CD4-positive, alpha-beta T cell (primary cell): ENCODE measurements around the gene RAB40A. TPM values are rescaled to one million over a fixed set of nuclear protein-coding genes. Genes with fewer than 3 reads are reported as not detected.

Experiments
- ATAC-seq: fragments of 200-7000 bp; cut with Tn5 transposase; one replicate; pipeline ENCODE4 v1.10.0; 2022; ENCODE audit warnings: mild to moderate bottlenecking; ENCODE audit not compliant: poor library complexity
- CTCF ChIA-PET: fragments of 350-600 bp; sonication (Branson Sonifier 250); formaldehyde crosslinking; loops from one replicate; lab custom pipeline; 2021; ENCODE audit warnings: antibody characterized with exemption, inconsistent platforms; lab: Charles Lee
- POLR2A ChIA-PET: fragments of 350-600 bp; sonication (Branson Sonifier 250); formaldehyde crosslinking; loops from one replicate; lab custom pipeline; 2021; ENCODE audit warnings: antibody characterized with exemption, inconsistent platforms; lab: Charles Lee
- DNase-seq, 14 experiments: peaks; one replicate each; pipeline ENCODE4 v3.0.0-alpha.2; 2013 to 2020; ENCODE audit warnings: mixed read lengths in 2 of 14
- H3K27ac ChIP-seq, 2 donors: one replicate each; pipeline versions ENCODE4 v1.5.1 to v1.7.0; 2013; ENCODE audit warnings: low read length in 2 of 2, low read depth in 1 of 2, mild to moderate bottlenecking in 1 of 2
- H3K27me3 ChIP-seq, 2 experiments: 1 replicate in 1 of 2; 2 replicates in 1 of 2; pipeline versions ENCODE4 v1.6.1 to v1.7.0; 2013; ENCODE audit warnings: low read length in 2 of 2, control low read depth in 1 of 2, mild to moderate bottlenecking in 1 of 2, moderate library complexity in 1 of 2; ENCODE audit not compliant: insufficient read depth in 2 of 2, control insufficient read depth in 1 of 2
- H3K36me3 ChIP-seq: one replicate; pipeline ENCODE4 v1.6.1; 2013; ENCODE audit warnings: low read length, control low read depth; ENCODE audit not compliant: insufficient read depth
- H3K4me1 ChIP-seq: one replicate; pipeline ENCODE4 v1.6.1; 2013; ENCODE audit warnings: low read length, control low read depth; ENCODE audit not compliant: insufficient read depth
- H3K4me3 ChIP-seq: one replicate; pipeline ENCODE4 v1.5.1; 2013; ENCODE audit warnings: mild to moderate bottlenecking, low read length, moderate library complexity
- H3K9me3 ChIP-seq, 2 experiments: 1 replicate in 1 of 2; 2 replicates in 1 of 2; pipeline versions ENCODE4 v1.6.1 to v1.7.0; 2013; ENCODE audit warnings: low read length in 2 of 2, mild to moderate bottlenecking in 2 of 2, control low read depth in 1 of 2, moderate library complexity in 1 of 2; ENCODE audit not compliant: control insufficient read depth in 1 of 2, insufficient read depth in 1 of 2
- H3K27ac Mint-ChIP-seq: one replicate; pipeline ENCODE4 v1.8.0; 2020; ENCODE audit warnings: mixed read lengths
- H3K27me3 Mint-ChIP-seq: one replicate; pipeline ENCODE4 v1.8.0; 2021; ENCODE audit warnings: mixed read lengths
- H3K36me3 Mint-ChIP-seq: one replicate; pipeline ENCODE4 v1.8.0; 2021; ENCODE audit warnings: low read depth, mixed read lengths
- H3K4me1 Mint-ChIP-seq: one replicate; pipeline ENCODE4 v1.8.0; 2021; ENCODE audit warnings: low read depth, mixed read lengths
- H3K4me3 Mint-ChIP-seq: one replicate; pipeline ENCODE4 v1.8.0; 2020; ENCODE audit warnings: mild to moderate bottlenecking, mixed read lengths
- H3K9me3 Mint-ChIP-seq: one replicate; pipeline ENCODE4 v1.8.0; 2020; ENCODE audit warnings: mixed read lengths
- intact Hi-C, 2 experiments: fragments of 100-400 bp; cut with DNase I in 1 of 2; cut with micrococcal nuclease in 1 of 2; formaldehyde crosslinking; loops; one replicate each; pipeline versions ENCODE4 v1.15.1 to v1.9.0; 2023 to 2025; cut with DNase I, micrococcal nuclease
- total RNA-seq, 174 experiments: library from RNA in 2 of 174; stranded (reverse) in 2 of 174; gene quantifications; one replicate each; pipeline ENCODE4 v1.2.3 and lab custom pipeline; 2021 to 2026
- TF ChIP-seq, protein P1 (sequence below): fragments of 200-600 bp; IDR thresholded peaks from one replicate; pipeline ENCODE4 v1.8.0; 2022; ENCODE audit warnings: antibody characterized with exemption, mild to moderate bottlenecking

The RAB40A gene
- total RNA-seq, 2 experiments from 2014 or later: 0.16 TPM; not detected in 1

DNA sequence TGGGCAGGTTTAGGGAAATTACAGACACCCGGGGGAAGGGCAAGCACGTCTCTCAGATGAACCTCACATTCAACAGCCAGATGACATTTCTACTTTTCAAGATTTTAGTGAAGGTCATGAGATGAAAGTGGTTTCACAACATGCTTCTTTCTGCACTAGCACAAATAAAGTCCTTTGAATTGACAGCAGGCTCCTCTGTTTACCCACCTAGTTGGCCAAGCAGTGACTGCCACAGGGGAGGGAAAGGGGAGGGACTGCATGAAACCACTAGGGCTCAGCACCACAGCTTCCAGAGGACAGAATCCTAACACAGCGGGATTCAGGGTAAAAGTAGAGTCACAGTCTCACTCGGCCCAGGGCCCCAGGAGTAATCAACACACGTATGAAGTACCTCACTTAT, 6.2 kb downstream of the RAB40A start:
- TF ChIP-seq, protein P1, sequence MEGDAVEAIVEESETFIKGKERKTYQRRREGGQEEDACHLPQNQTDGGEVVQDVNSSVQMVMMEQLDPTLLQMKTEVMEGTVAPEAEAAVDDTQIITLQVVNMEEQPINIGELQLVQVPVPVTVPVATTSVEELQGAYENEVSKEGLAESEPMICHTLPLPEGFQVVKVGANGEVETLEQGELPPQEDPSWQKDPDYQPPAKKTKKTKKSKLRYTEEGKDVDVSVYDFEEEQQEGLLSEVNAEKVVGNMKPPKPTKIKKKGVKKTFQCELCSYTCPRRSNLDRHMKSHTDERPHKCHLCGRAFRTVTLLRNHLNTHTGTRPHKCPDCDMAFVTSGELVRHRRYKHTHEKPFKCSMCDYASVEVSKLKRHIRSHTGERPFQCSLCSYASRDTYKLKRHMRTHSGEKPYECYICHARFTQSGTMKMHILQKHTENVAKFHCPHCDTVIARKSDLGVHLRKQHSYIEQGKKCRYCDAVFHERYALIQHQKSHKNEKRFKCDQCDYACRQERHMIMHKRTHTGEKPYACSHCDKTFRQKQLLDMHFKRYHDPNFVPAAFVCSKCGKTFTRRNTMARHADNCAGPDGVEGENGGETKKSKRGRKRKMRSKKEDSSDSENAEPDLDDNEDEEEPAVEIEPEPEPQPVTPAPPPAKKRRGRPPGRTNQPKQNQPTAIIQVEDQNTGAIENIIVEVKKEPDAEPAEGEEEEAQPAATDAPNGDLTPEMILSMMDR: no peak
- Mint-ChIP-seq H3K9me3 (no peaks in the 10 kb centered on the region), H3K27ac (no peak overlapping the region)

DNA sequence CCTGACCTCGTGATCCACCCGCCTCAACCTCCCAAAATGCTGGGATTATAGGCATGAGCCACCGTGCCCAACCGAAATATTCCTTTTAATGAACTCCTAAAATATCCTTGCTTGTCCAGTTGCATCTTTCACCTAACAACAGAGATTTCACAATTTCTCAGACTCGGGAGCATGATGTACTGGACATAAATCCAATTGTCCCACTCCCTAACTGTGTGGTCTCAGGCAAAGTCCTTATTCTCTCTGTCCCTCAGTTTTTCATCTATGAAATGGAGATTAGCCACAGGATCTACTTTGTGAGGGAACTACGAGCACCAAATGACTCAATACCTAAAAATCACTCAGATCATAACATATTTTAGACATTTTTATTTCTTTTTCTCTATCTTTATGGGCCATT, 9.3 kb downstream of the RAB40A start:
- Histone ChIP-seq H3K9me3 (no peaks in the 10 kb centered on the region), H3K4me1 (no peaks in the 10 kb centered on the region), H3K27me3 (no peaks in the 10 kb centered on the region), H3K27ac (no peak overlapping the region), H3K36me3 (no peaks in the 10 kb centered on the region), H3K4me3 (no peak overlapping the region)
- Mint-ChIP-seq H3K27ac (no peak overlapping the region), H3K4me3 (no peak overlapping the region), H3K36me3 (no peaks in the 10 kb centered on the region), H3K4me1 (no peaks in the 10 kb centered on the region), H3K9me3 (no peaks in the 10 kb centered on the region), H3K27me3 (no peaks in the 10 kb centered on the region)
- intact Hi-C loops: no loop called here
- CTCF ChIA-PET: no interaction called here
- TF ChIP-seq, protein P1: no peak
- POLR2A ChIA-PET: no interaction called here
- DNase-seq: no peak
- ATAC-seq: no peak

More for the DNA sequence above, 6.2 kb downstream of the RAB40A start:
- no peaks in the 10 kb centered on the region for H3K4me1 ChIP-seq
- intact Hi-C loops: no loop called here
- H3K27ac ChIP-seq: no peak overlapping the region
- CTCF ChIA-PET: no interaction called here
- no peak overlapping the region for H3K4me3 Mint-ChIP-seq
- H3K36me3 ChIP-seq: no peaks in the 10 kb centered on the region
- ATAC-seq: no peak
- no peaks in the 10 kb centered on the region for H3K4me1 Mint-ChIP-seq
- no peaks in the 10 kb centered on the region for H3K27me3 Mint-ChIP-seq
- no peaks in the 10 kb centered on the region for H3K9me3 ChIP-seq
- H3K36me3 Mint-ChIP-seq: no peaks in the 10 kb centered on the region
- DNase-seq: no peak
- no peak overlapping the region for H3K4me3 ChIP-seq
- no peaks in the 10 kb centered on the region for H3K27me3 ChIP-seq
- POLR2A ChIA-PET: no interaction called here

DNA sequence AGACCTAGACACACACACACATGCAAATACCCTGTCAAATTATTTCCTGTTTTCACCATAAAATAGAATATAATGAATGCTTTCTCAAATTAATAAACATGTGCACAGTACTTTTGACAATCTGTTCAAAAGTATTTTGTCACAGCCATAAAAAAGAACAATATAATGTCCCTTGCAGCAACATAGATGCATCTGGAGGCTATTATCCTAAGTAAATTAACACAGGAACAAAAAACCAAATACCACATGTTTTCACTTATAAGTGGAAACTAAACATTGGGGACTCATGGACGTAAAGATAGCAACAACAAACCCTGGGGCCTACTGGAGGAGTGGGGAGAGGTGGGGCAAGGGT, 15.5 kb downstream of the RAB40A start:
- Mint-ChIP-seq H3K4me1 (no peaks in the 10 kb centered on the region), H3K4me3 (no peak overlapping the region), H3K27ac (no peak overlapping the region), H3K27me3 (no peaks in the 10 kb centered on the region), H3K36me3 (no peaks in the 10 kb centered on the region), H3K9me3 (no peaks in the 10 kb centered on the region)
- Histone ChIP-seq H3K36me3 (no peaks in the 10 kb centered on the region), H3K27ac (no peak overlapping the region), H3K27me3 (no peaks in the 10 kb centered on the region), H3K4me3 (no peak overlapping the region), H3K4me1 (no peaks in the 10 kb centered on the region), H3K9me3 (no peaks in the 10 kb centered on the region)
- TF ChIP-seq, protein P1: no peak
- DNase-seq (no peak), ATAC-seq (no peak)
- intact Hi-C loops: no loop called here
- CTCF ChIA-PET: no interaction called here
- POLR2A ChIA-PET: no interaction called here
